Activated CD8-positive, alpha-beta memory T cell treated with anti-CD3 and anti-CD28 coated beads, Interleukin-2, amount 10 ng/mL, durations not matched to agents 7 days and 5 days (primary cell): ENCODE measurements around the gene MCM5. TPM values are rescaled to one million over a fixed set of nuclear protein-coding genes. Genes with fewer than 3 reads are reported as not detected.

Experiments
- ATAC-seq: fragments of 150-1000 bp; cut with Tn5 transposase; one replicate; pipeline ENCODE4 v1.10.0; 2021; ENCODE audit warnings: moderate library complexity
- CTCF ChIA-PET: fragments of 350-600 bp; sonication (Branson Sonifier 250); formaldehyde crosslinking; loops from one replicate; lab custom pipeline; 2021; ENCODE audit warnings: antibody characterized with exemption; lab: Charles Lee
- DNase-seq: peaks from one replicate; pipeline ENCODE4 v3.0.0-alpha.2; 2020
- H3K27ac Mint-ChIP-seq: one replicate; pipeline ENCODE4 v1.8.0; 2021; ENCODE audit warnings: mild to moderate bottlenecking, mixed read lengths
- H3K27me3 Mint-ChIP-seq: one replicate; pipeline ENCODE4 v1.8.0; 2021; ENCODE audit warnings: mixed read lengths
- H3K36me3 Mint-ChIP-seq: one replicate; pipeline ENCODE4 v1.8.0; 2021; ENCODE audit warnings: mild to moderate bottlenecking, mixed read lengths
- H3K4me1 Mint-ChIP-seq: one replicate; pipeline ENCODE4 v1.8.0; 2021; ENCODE audit warnings: mixed read lengths
- H3K4me3 Mint-ChIP-seq: one replicate; pipeline ENCODE4 v1.8.0; 2021; ENCODE audit warnings: mild to moderate bottlenecking, moderate library complexity, mixed read lengths
- H3K9me3 Mint-ChIP-seq: one replicate; pipeline ENCODE4 v1.8.0; 2022; ENCODE audit warnings: low read depth, mixed read lengths
- total RNA-seq, 2 experiments: library from RNA; stranded (reverse); gene quantifications; one replicate each; pipeline ENCODE4 v1.2.3, GENCODE V29; 2021

MCM5 gene
- total RNA-seq, 2 experiments from 2014 or later: 271 to 329 TPM

GRCh38 chr22:35444685-35445399 lies 44.9 kb downstream of the MCM5 start:
- Mint-ChIP-seq H3K36me3 (peaks cover 6% of the 10 kb centered on the region), H3K4me1 (peaks cover 11% of the 10 kb centered on the region), H3K27ac (no peak overlapping the region), H3K4me3 (no peak overlapping the region), H3K27me3 (no peaks in the 10 kb centered on the region), H3K9me3 (no peaks in the 10 kb centered on the region)
- DNase-seq (no peak), ATAC-seq (no peak)
- CTCF ChIA-PET: interaction anchor here (0.6 kb wide), 1 partner anchor 66 kb away, joined by 3 read pairs; no protein-coding TSS in a partner anchor

DNA sequence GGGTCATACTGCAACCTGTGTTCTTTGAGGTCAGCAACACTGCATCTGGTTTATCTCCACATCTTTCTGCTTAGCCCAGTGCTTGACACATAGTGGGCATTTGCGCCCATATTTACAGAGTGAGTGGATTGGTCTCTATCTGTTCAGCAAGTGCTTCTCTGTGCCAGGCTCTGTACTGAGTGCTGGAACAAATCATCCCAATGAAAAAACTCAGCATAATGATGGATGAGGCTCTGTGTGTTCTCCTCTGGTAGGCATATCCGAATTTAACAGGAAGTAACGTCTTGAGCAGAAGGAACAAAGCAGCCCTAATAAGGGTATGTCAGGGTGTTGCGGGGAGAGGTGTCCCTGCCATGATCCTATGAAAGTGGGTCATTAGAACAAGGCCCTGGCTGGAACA lies 46.0 kb downstream of the MCM5 start:
- CTCF ChIA-PET: no interaction called here
- no peak overlapping the region for H3K27ac Mint-ChIP-seq
- H3K36me3 Mint-ChIP-seq: peaks cover 11% of the 10 kb centered on the region
- H3K4me3 Mint-ChIP-seq: no peak overlapping the region
- DNase-seq (no peak), ATAC-seq (no peak)
- H3K27me3 Mint-ChIP-seq: no peaks in the 10 kb centered on the region
- peaks cover 11% of the 10 kb centered on the region for H3K4me1 Mint-ChIP-seq
- H3K9me3 Mint-ChIP-seq: no peaks in the 10 kb centered on the region

DNA sequence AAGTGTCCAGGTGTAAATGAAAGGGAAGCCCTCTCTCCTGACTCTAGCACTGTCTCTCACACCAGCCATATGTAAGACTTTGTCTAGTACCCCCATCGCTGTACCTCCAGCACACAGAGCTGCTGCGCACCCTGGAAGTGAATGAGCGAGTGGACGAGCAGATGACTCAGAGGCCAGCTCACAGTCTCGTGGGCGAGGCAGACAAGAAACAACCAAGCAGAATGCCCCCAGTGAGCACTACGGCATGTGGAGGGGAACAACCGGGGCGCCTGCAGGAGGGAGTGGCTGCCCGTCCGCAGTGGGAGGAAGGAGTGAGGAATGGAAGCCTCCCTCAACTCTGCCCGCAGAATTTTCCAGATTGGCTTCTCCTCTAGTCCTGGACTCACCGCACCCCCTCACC lies 46.4 kb downstream of the MCM5 start:
- CTCF ChIA-PET: no interaction called here
- Mint-ChIP-seq H3K27ac (no peak overlapping the region), H3K9me3 (no peaks in the 10 kb centered on the region), H3K36me3 (peaks cover 13% of the 10 kb centered on the region), H3K27me3 (no peaks in the 10 kb centered on the region), H3K4me3 (no peak overlapping the region), H3K4me1 (peaks cover 11% of the 10 kb centered on the region)
- DNase-seq (no peak), ATAC-seq (no peak)

- DNase-seq: no peak
- Mint-ChIP-seq H3K27me3 (no peaks in the 10 kb centered on the region), H3K27ac (no peak overlapping the region), H3K4me3 (no peak overlapping the region), H3K9me3 (no peaks in the 10 kb centered on the region), H3K4me1 (peaks cover 11% of the 10 kb centered on the region), H3K36me3 (peaks cover 11% of the 10 kb centered on the region)
- no peak for ATAC-seq
- CTCF ChIA-PET: no interaction called here
Measured at GRCh38 chr22:35448523-35448922, 48.6 kb downstream of the MCM5 start.

- ATAC-seq (no peak), DNase-seq (no peak)
- Mint-ChIP-seq H3K27ac (no peak overlapping the region), H3K9me3 (no peaks in the 10 kb centered on the region), H3K36me3 (peaks cover 11% of the 10 kb centered on the region), H3K4me1 (peaks cover 11% of the 10 kb centered on the region), H3K4me3 (no peak overlapping the region), H3K27me3 (no peaks in the 10 kb centered on the region)
- CTCF ChIA-PET: no interaction called here
Measured at GRCh38 chr22:35449829-35450689, 50.1 kb downstream of the MCM5 start.

DNA sequence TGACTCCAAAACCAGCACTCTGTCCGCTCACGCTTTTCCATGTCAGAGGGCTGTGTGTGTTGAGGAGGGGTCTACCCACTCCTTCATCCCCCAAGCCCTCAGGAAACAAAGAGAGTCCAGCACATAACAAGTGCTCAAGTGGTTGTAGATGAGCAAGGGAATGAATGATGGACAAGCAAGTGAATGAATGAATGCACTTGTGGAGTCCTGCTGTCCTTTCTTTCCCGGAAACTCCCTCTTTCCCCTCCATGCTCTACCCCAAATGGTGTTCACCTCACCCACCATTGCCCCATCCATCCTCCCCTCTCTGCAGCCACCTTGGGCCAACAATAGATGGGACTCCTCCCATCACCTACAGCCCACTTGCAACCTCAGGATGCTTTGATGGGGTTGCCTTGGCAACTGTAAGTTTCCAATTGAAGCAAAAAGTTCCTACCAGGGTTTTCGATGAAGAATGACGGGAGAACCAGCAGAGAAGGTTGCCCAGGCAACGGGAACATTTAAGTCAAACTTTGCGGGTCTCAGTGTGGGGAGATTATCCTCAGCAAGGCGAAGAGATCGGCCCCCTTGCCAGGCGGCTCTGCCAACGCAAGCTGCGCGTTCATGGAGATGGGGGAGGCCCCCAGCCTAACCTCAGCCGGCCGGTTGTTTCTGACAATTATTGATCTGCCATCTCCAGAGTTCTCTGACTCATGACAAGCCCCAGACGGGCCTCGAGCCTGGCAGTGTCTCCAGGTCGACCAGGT lies 51.1 kb downstream of the MCM5 start:
- Mint-ChIP-seq H3K4me3 (no peak overlapping the region), H3K36me3 (peaks cover 11% of the 10 kb centered on the region), H3K27me3 (no peaks in the 10 kb centered on the region), H3K27ac (no peak overlapping the region), H3K4me1 (peaks cover 11% of the 10 kb centered on the region), H3K9me3 (no peaks in the 10 kb centered on the region)
- CTCF ChIA-PET: no interaction called here
- ATAC-seq (no peak), DNase-seq (no peak)

GRCh38 chr22:35451592-35451991 lies 51.7 kb downstream of the MCM5 start:
- ATAC-seq: no peak
- H3K4me1 Mint-ChIP-seq: peaks cover 11% of the 10 kb centered on the region
- H3K27me3 Mint-ChIP-seq: no peaks in the 10 kb centered on the region
- no peaks in the 10 kb centered on the region for H3K9me3 Mint-ChIP-seq
- CTCF ChIA-PET: no interaction called here
- H3K36me3 Mint-ChIP-seq: peaks cover 7% of the 10 kb centered on the region
- H3K27ac Mint-ChIP-seq: no peak overlapping the region
- no peak overlapping the region for H3K4me3 Mint-ChIP-seq
- DNase-seq: no peak

DNA sequence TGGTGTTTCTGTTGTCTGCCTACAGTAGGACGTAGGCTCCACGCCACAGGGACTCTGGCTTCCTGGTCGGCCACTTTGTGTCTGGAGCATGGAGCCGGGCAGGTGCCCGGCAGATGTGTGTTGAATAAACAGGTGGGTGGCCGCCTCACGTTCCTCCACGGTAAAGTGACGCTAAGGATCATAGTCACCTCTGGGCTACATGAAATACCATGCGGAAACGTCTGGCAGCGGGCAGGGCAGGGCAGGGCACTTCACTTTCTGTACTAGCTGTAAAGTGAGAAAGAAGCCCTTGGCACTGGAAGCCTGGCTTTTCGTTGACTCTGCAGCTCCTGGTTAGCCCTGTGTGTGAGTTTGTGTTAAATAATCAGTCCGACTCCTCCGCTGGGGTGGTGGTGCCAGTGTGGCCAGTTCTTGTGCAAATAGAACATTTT lies 52.4 kb downstream of the MCM5 start:
- H3K4me3 Mint-ChIP-seq: no peak overlapping the region
- peaks cover 11% of the 10 kb centered on the region for H3K4me1 Mint-ChIP-seq
- DNase-seq: no peak
- CTCF ChIA-PET: no interaction called here
- H3K27me3 Mint-ChIP-seq: no peaks in the 10 kb centered on the region
- no peak for ATAC-seq
- no peak overlapping the region for H3K27ac Mint-ChIP-seq
- no peaks in the 10 kb centered on the region for H3K9me3 Mint-ChIP-seq
- H3K36me3 Mint-ChIP-seq: peaks cover 7% of the 10 kb centered on the region

DNA sequence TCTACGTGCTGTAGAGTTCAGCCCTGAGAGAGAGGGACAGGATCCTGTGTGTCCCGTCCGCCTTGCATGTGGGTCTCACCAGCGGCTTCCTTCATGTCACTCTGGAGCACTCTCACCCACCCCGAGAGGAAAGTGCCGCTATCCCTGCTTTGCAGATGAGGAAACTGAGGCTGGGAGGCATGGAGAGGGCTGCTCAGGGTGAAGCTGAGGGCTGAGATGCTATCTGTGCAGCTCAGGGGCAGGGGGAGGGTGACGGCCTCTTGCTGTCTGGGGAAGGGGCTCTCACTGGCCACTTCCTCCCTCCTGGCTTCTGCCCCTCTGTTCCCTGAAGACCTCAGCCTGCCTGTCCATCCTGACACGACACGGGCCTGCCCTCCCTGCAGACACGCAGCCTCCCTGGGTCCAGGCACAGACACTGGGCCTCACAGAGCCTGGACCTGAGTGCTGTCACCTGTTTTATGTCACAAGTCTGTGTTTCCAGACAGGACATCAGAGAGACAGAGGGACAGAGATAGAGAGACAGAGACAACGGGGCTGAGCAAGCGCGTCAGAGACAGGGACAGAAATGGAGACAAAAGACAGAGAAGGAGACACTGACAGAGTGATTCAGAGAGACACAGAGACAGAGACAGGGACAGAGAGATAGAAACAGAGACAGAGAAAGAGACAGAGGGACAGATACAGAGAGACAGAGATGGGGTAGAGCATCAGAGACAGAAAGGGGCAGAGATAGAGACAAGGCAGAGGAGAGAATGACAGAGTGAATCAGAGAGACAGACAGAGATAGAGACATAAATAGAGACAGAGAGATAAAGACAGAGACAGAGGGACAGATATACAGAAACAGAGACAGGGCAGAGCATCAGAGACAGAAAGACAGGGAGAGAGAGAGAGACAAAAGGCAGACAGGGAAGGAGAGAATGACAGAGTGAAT lies 53.1 kb downstream of the MCM5 start:
- CTCF ChIA-PET: no interaction called here
- ATAC-seq (no peak), DNase-seq (no peak)
- H3K4me3 Mint-ChIP-seq: no peak overlapping the region
- no peaks in the 10 kb centered on the region for H3K27me3 Mint-ChIP-seq
- peaks cover 7% of the 10 kb centered on the region for H3K36me3 Mint-ChIP-seq
- H3K27ac Mint-ChIP-seq: peak overlapping the region; percentile 35
- H3K4me1 Mint-ChIP-seq: peaks cover 4% of the 10 kb centered on the region
- no peaks in the 10 kb centered on the region for H3K9me3 Mint-ChIP-seq

DNA sequence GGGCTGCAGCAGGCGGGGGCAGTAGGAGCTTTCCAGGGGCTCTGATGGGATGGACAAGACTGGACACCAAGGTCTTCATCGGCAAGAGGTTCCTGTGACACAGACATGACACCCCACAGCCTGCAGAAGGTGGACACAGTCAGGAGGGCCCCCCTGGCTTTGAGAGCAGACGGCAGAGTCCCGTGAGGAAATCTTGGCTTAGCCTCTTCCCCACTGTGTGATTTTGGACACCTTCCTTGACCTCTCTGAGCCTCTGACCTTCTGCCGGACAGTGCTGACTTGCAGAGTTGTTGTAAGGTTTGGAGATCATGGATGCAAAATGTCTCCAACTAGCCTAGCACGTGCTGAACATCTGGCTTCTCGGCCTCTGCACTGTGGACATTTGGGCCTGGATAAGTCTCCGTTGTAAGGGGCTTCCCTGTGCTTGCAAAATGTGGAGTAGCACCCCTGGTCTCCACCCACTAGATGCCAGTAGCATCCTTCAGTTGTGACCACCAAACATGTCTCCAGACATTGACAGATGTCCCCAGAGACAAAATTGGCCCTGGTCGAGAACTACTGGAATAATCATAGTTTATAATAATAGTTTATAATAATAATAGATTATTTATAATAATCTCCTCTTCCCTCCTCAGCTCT lies 54.6 kb downstream of the MCM5 start:
- Mint-ChIP-seq H3K27ac (no peak overlapping the region), H3K9me3 (no peaks in the 10 kb centered on the region), H3K36me3 (peaks cover 7% of the 10 kb centered on the region), H3K4me3 (no peak overlapping the region), H3K27me3 (no peaks in the 10 kb centered on the region), H3K4me1 (no peaks in the 10 kb centered on the region)
- ATAC-seq (no peak), DNase-seq (no peak)
- CTCF ChIA-PET: no interaction called here

DNA sequence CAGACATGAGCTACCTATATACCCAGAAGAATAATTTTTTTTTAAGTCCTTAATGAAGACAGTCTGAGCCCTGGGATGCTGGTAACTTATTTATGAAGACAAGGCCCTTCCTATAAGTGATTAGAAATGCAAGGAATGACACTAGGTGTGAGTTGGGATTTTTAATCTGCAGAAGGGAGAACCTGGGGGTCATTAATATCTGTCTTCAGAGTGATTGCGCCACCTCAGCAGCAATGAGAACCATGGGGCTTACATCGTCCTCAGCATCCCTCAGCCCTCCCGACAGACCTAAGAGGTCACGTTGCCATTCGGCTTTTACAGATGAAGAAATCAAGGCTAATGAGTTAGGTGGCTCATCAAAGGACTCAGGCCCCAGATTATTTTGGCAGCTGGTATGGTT lies 55.6 kb downstream of the MCM5 start:
- H3K36me3 Mint-ChIP-seq: peaks cover 6% of the 10 kb centered on the region
- H3K4me1 Mint-ChIP-seq: no peaks in the 10 kb centered on the region
- no peak for ATAC-seq
- DNase-seq: no peak
- H3K4me3 Mint-ChIP-seq: no peak overlapping the region
- H3K9me3 Mint-ChIP-seq: no peaks in the 10 kb centered on the region
- H3K27me3 Mint-ChIP-seq: no peaks in the 10 kb centered on the region
- CTCF ChIA-PET: no interaction called here
- H3K27ac Mint-ChIP-seq: no peak overlapping the region

GRCh38 chr22:35456757-35457156 lies 56.8 kb downstream of the MCM5 start:
- H3K9me3 Mint-ChIP-seq: no peaks in the 10 kb centered on the region
- peaks cover 1% of the 10 kb centered on the region for H3K36me3 Mint-ChIP-seq
- DNase-seq (no peak), ATAC-seq (no peak)
- H3K4me3 Mint-ChIP-seq: no peak overlapping the region
- H3K27ac Mint-ChIP-seq: no peak overlapping the region
- H3K4me1 Mint-ChIP-seq: no peaks in the 10 kb centered on the region
- no peaks in the 10 kb centered on the region for H3K27me3 Mint-ChIP-seq
- CTCF ChIA-PET: no interaction called here
